GM19099 (cell line): ENCODE results near the gene SLC2A6.

Source experiments
- POLR2A ChIP-seq: IDR thresholded peaks from 3 replicates; pipeline ENCODE4 v1.6.1; 2011; ENCODE audit warnings: low read depth; ENCODE audit not compliant: insufficient read length; ENCODE audit errors: extremely low read depth

The SLC2A6 gene

DNA sequence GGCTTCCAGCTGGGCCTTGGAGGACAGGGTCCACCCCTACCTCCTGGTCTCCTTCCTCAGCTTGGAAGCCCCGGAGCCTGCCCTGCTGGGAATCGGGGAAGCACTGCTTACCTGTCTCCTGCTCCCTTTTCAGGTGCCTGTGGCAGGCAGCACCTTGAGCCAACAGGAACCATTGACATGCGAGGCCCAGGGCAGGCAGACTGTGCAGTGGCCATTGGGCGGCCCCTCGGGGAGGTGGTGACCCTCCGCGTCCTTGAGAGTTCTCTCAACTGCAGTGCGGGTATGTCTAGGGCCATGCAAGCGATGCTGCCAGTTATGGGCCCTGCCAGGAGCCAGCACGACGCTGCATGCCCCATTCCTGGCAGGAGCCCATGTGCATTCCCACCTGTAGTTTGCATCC, 23.0 kb downstream of the SLC2A6 start:
- TF ChIP-seq POLR2A, result no peak

DNA sequence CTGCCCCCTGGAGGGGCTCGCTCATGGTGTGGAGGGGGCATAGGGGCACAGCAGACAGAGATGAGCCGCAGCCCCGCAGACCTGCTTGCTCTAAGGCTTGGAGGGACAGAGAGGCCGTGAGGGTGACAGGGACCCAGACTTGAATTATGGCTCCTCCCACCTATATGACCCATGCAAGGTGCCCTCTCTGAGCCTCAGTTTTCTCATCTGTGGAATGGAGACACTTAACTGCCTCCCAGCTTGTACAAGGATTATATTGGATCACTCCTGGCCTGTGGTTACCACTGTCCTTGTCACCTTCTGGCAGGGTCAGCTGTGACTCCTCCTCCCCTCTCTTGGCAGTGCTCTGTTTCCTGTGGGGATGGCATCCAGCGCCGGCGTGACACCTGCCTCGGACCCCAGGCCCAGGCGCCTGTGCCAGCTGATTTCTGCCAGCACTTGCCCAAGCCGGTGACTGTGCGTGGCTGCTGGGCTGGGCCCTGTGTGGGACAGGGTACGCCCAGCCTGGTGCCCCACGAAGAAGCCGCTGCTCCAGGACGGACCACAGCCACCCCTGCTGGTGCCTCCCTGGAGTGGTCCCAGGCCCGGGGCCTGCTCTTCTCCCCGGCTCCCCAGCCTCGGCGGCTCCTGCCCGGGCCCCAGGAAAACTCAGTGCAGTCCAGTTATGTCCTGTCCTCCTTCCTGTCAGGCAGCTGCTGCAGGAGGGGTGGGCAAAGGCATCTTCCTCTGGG, 23.8 kb downstream of the SLC2A6 start:
- TF ChIP-seq POLR2A, result no peak

DNA sequence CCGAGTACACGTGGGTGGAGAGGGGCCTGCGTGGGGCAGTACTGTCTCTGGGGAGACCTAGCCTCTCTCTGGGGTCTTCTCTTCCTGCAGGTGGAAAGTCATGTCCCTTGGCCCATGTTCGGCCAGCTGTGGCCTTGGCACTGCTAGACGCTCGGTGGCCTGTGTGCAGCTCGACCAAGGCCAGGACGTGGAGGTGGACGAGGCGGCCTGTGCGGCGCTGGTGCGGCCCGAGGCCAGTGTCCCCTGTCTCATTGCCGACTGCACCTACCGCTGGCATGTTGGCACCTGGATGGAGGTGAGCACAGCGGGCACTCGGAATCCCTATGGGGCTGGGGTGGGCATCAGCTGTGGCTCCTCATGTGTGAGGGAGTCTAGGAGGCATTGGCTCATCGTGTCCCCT, 24.6 kb downstream of the SLC2A6 start:
- TF ChIP-seq POLR2A, result no peak

DNA sequence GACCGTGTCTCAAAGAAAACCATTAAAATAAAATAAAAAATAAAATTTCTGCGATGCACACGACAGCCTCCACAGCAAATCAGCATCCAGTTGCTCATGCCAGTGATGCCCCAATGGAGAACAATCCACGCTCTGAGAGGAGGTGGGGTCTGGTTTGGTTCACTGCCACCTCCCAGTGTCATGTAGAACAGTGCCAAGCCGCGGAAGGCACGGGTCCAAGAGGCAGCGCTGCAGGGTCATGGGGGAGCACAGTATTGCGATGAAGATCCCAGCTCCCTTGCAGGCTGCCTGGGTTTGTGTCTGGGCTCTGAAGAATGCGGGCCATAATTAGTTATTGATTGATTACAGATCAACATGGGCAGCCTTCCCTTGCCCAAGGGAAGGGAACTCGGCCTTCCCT, 25.2 kb downstream of the SLC2A6 start:
- no peak for TF ChIP-seq POLR2A

DNA sequence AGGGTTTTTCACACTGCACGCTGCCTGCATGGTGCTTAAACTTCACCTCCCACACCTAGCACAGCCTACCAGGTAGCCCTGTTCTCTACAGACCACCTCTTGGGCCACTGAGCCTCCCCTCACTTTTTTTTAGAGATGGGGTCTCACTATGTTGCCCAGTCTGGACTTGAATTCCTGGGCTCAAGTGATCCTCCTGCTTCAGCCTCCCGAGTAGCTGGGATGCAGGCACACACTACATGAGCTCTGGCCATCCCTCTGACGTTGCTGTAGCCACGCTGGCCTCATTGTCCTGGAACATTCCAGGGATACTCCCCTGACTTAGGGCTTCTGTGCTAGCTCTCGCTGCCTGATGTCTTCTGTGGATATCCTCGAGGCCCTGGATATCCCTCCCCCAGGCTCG, 26.3 kb downstream of the SLC2A6 start:
- TF ChIP-seq POLR2A, result no peak

DNA sequence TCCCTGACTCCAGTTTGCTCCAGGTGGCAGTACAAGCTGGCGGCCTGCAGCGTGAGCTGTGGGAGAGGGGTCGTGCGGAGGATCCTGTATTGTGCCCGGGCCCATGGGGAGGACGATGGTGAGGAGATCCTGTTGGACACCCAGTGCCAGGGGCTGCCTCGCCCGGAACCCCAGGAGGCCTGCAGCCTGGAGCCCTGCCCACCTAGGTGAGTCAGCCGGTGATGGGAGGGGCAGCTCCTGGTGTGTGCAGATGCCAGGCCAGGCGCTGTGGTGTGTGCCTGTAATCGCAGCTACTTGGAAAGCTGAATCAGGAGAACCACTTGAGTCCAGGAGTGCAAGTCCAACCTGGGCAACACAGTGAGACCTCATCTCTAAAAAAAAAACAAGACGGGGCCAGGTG, 29.1 kb downstream of the SLC2A6 start:
- TF ChIP-seq POLR2A, result no peak

DNA sequence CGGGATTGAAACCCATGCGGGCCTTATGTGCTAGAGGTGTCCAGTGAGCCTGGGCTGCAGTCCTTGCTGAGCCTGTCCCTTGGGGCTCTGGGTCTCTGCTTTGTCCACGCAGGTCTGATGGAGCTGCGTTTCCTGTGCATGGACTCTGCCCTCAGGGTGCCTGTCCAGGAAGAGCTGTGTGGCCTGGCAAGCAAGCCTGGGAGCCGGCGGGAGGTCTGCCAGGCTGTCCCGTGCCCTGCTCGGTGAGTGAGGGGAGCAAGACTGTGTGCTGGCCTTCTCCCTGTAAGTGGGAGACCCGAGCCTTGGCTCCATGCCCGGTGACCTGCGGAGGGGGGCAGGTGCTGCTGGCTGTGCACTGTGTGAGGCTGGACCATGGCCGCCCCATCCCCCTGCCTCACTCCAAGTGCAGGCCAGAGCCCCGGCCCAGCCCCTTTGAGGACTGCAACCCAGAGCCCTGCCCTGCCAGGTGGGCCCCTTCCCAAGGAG, 30.4 kb downstream of the SLC2A6 start:
- TF ChIP-seq POLR2A, result no peak

DNA sequence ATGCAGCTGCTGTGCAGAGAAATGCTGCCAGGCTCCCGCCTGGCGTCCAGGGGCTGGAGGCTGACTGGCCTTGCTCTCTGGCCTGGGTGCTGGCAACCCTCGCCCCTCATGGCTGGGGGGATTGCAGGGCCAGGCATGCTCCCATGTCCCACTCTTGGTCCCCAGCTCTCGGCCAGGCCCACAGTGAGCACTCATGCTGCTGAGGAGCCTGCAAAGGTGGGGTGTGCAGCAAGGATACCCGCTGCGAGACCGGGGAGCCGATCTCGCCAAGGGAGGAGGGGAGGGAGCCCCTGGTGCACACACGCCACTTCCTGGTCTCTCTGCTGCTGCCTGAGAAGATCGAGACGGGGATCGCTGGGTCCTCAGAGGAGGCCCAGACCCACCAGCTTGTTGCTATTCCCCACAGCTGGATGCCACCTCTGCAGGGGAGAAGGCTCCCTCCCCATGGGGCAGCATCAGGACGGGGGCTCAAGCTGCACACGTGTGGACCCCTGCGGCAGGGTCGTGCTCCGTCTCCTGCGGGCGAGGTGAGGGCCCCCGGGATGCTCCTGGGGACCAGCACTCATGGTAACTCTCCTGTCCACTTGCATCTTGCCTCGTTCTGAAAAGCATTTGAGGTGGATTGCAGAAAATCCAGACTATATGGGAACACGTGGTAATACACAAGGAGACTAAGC, 33.5 kb downstream of the SLC2A6 start:
- TF ChIP-seq POLR2A, result no peak

DNA sequence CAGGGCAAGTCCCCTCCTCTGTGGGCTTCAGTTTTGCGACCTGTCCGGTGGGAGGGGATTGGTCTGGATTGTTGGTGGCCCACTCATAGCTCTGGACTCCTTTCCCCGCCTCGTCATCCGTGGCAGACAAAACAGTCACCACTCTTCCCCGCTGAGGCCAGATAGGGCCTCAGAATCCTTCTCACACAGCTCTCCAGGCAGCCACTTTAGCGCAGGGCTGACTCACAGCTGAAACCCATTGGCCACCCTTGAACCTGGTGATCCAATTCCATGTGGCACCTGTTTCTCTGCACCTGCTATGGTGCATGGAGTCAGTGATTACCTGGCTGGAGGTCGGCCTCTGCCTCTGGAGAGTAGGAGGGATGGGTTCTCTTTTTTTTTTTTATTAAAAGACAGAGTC, 34.9 kb downstream of the SLC2A6 start:
- no peak for TF ChIP-seq POLR2A

DNA sequence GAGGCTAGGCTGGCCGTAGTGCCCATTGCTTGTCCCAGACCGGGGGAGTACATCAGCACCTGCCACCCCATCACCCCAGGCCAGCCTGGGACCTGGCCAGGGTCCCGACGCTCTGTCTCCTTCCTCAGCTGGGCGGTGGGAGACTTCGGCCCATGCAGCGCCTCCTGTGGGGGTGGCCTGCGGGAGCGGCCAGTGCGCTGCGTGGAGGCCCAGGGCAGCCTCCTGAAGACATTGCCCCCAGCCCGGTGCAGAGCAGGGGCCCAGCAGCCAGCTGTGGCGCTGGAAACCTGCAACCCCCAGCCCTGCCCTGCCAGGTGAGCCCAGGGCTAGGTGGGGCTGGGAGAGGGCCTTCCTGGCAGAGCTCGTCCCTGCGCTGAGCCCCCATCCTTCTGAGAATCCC, 35.7 kb downstream of the SLC2A6 start:
- TF ChIP-seq POLR2A, result no peak

DNA sequence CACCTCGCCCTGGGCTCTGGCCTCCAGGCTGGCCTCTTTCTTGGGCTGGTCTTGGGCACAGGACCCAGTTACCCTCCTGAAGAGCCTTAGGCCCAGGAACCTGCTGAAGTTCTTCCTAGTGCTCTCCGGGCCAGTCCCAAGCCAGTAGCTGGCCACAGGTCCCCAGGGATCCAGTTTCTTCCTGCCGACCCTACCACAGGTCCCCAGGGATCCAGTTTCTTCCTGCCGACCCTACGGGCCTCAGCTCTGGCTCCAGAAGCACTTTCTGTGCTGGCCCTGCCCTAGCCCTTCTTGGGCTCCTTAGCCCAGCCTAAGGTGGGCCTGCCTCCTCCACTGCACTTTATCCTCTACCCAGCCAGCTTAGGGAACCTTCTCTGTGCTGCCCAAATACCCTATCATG, 37.3 kb downstream of the SLC2A6 start:
- TF ChIP-seq POLR2A, result no peak

DNA sequence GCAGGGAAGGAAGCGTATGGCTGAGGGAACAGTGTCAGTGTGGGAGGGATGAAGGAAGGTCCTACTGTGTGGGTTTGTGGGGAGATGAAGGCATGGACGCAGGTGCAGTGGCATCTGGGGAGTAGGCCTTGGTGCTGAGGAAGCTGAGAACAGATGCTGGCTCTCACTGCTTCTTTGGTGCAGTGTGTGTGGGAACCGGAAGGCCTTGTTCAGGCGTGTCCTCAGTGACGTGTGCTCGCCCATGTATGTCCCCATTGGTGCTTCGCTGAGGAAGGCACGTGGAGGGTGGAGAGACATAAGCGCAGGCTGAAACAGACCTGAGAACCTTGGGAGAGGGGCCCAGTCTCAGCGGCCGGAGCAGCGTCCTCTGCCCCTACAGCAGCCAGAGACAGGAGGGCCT, 38.0 kb downstream of the SLC2A6 start:
- TF ChIP-seq POLR2A, result peak; percentile 38

DNA sequence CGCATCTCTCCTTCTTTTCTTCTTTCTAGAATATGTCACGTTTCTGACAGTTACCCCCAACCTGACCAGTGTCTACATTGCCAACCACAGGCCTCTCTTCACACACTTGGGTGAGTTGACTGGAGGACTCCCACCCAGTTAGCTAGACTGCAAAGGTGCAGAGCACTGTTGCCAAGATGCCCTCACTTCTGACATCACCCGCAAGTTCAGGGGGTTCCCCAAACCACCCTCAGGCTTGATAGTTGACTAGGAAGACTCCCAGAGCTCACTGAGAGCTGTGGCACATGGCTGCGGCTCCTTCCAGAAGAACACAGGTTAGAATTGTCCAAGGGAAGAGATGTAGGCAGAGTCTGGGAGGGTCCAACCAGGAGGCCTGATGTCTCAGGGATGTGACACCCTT, 39.6 kb downstream of the SLC2A6 start:
- no peak for TF ChIP-seq POLR2A

DNA sequence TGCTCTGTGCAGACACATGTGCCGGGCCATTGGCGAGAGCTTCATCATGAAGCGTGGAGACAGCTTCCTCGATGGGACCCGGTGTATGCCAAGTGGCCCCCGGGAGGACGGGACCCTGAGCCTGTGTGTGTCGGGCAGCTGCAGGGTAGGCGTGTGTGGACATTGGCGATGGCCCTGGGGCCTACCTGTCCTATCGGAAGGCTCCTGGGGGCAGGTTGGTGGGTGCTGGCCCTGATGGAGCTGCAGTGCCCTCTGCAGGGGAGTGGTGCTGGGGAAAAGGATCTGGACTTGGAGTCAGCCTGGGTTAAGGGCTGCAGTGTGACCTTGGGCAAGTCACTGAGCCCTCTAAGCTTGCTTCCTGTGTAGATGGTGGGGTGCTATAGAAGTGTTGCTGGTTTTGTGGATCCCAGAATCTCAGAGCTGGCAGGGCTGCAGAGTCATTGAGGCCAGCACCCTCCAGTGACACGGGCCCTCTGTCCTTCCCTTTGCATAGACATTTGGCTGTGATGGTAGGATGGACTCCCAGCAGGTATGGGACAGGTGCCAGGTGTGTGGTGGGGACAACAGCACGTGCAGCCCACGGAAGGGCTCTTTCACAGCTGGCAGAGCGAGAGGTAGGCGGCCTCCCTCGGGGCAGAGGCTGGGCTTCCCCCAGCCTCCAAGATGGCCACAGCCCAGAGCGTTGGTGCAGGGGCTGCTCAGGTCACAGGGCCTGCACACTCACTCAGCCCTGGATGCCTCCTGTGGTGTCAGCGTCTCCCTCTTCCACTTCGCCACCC, 41.0 kb downstream of the SLC2A6 start:
- TF ChIP-seq POLR2A, result no peak

DNA sequence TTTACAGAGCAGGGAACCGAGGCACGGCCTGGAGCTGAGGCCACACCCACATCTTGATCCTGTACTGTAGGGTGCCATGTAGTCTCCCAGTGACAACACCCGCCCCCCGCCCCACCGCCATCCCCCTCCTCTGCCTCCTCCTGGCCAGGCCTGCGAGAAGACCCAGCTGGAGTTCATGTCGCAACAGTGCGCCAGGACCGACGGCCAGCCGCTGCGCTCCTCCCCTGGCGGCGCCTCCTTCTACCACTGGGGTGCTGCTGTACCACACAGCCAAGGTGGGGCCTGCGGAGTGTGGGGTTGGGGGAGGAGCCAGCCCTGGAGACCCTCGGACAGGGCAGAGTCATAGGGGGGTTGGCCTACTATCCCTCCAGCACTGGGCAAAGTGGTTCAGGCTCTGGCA, 42.2 kb downstream of the SLC2A6 start:
- no peak for TF ChIP-seq POLR2A

DNA sequence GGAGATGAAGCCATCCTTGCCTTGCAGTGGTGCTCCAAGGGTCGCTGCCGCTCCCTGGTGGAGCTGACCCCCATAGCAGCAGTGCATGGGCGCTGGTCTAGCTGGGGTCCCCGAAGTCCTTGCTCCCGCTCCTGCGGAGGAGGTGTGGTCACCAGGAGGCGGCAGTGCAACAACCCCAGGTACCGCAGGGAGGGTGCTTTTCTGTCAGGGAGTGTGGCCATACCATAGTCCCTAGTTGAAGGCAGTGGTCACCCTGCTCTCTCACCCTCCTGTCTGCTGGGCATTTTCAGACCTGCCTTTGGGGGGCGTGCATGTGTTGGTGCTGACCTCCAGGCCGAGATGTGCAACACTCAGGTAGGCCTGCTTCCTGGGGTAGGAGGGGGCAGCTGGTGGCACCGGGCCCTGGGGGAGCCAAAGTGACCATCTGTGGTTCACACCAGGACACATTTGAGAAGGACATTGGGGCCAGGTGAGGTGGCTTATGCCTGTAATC, 45.5 kb downstream of the SLC2A6 start:
- no peak for TF ChIP-seq POLR2A

DNA sequence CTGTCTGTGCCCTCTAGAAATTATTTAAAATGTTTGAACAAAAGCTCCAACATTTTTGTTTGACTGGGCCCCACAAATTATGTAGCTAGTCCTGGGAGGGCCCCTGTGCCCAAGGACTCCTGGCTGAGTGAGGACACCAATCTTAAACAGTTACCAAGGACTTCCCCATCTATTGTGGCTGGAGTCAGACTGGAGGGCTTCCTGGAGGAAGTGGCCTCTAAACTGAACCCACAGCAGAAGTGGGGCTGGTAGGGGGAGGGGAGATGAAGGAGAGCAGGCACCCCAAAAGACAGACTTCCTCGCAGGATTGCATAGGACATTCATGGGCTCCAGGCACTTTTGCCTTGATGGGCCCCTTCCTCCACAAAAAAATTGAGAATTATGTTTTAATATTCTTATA, 48.7 kb downstream of the SLC2A6 start:
- TF ChIP-seq POLR2A, result no peak
